NCI-H1092 treated with DMSO at 0.1 percent for 48 hours (cell line): ENCODE results near the gene LTBP2.

Experiments
- DNase-seq: peaks from one replicate; lab custom pipeline; 2025; lab: John Stamatoyannopoulos, UW

The LTBP2 gene

DNA sequence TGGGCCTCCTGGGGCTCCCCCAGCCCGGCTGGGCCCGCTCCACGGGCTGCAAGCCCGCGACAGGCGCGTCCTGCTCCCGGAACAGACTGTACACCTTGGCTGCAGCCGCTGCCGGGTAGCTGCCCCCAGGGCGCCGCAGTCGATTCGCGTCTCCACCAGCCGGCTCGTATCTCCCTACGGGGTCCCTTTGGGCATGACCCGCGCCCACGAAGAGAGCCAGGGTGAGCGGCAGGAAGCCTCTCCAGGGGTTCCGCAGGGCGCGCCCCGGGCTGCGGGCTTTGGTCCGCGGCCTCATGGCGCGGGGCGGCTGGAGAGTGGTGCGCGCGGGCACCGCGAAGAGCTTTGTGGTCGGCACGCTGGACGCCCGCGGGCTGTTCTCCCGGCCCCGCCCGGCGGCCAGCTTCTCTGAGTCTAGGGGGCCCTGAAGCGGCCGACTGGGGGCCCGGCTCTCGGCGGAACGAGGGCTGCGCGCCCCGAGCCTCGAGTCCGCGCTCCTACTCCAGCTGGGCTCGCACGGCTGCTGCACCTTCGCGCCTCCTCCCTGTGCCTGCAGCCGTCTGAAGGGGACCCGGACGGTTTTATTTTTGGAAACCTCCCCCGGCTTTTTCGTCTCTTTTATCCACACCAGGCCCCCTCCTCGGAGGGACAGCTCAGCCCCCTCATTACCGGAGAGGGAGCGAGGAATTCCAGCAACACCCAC lies at the start of gene LTBP2:
TSS of gene LTBP2 (minus strand) at position 588 of the 700 bp plus-strand sequence. CDS start at position 295, 293 bp downstream.
- no peak for DNase-seq

DNA sequence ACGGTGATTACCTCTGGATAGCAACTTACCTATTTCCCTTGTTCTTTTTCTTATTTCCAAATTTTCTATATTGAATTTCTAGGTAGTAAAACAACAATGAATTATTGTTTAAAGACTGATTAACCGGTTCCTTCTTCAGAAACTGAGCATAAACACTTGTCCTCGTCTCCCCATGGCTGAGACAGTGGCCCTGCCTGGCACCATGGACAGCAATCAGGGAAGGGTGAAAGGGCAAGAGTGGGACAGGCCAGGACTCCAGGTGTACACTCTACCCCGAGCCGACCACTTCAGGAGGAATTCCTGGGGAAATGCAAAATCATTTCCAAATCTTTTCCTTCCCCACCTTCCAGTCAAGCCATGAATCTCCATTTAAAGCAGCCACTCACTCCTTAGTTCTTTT lies 48.8 kb upstream of the LTBP2 start:
- no peak for DNase-seq

DNA sequence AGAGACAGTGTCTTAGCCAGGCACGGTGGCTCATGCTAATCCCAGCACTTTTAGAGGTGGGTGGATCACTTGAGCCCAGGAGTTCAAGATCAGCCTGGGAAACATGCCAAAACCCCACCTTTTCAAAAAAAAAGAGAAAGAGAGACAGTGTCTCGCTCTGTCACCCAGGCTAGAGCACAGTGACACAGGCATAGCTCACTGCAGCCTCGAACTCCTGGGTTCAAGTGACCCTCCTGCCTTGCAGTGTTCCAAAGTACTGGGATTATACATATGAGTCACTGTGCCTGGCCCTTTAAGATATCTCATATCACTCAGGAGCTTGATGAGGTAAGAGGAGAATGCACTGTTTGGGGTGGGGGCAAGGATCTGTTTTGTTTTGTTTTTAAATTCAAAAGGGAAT lies 48.1 kb upstream of the LTBP2 start:
- no peak for DNase-seq

DNA sequence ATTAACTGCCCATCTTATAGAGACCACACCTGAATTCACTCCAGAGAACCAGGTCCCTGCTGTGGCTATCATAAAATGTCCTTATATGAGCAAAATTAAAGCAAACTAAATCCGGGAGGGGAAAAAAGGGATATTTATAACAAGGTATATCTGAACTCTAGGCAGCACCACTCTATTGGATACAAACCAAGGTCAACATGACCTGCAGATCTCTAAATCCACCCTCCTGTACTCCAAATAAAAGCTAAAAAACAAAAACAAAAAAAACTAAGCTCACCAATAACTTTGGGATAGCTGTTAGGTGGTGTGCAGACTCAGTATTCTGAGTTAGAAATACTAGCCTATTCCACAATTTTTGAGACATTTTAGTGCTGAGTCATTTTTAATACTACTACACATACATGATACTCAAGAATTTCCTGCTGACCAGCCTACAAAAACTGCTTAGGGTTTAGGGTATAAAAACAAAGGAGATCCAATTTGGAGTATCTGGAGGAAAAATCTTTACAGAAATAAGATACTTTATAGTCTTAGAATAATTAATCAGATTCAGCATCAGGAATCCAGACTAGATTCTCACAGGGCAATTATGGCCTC lies 46.6 kb upstream of the LTBP2 start:
- no peak for DNase-seq

DNA sequence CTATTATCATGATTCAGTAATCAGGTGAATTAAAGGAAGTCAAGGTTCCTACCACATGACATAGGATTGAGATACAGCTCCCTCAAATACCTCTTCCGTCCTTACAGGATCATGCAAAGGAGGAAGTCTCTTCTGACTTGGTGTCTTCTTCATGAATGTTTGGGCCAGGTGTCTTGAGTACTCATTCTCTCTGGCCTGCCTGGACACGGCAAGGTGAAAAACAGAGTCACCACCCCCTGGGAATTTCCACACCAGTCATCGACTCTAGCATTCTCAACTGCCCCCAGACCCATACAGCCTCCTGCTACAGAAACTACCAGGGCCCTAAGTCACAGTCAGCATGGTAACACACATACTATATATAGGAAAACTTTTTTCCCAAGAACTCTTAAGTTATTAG lies 44.9 kb upstream of the LTBP2 start:
- no peak for DNase-seq

DNA sequence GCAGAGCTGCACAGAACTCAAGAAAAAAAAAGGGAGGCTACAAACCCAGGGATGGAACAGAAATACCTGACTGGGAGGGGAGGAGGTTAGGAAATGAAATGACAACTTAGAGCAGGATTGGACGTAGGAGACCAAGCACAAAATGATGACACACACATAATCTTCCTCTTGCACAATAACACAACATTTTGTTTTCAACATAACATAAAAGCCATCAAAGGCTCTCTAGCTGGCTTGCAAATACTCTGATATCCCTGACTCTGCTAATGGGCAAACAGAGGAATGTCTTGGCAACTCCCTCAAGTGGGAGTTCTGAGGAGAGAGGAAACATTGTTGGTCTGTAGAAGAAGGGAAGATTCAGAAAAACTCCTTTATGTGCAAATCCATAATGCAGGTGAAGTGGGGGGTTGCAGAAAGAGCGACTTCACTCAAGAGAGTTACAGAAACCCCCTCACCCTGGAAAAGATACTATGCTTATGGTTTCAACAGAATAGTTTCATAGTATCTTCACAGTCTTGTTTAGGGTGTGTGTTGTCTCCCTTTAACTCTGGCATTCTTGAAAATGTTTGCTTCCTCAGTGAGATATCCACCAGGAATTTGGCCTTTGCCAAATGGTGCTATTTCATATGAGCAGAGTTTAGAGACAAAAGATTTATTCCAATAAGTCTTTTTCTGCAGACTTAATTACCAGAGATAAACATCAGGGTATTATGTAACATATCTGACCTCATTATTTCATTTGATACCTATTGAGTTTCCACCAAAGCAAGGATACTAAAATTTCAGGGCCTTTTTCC lies 43.8 kb upstream of the LTBP2 start:
- DNase-seq = no peak

DNA sequence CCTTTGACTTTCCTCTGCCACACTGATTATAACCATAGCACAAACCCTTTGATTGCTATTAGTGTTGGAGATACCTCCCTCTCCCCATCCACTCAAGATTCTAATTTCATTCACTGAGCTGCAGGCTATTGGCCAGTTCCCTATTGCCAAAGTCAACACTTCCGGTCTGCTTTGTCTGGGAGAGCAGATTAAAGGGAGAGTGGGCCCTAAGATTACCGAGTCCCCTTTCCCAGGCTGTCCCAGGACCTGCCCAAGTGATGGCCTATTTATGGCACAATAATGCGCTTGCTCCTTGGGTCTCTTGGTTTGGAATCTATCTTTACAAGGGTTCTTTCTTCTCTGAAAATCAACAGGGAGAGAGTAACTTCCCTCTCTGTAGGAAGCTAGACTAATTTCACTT lies 42.9 kb upstream of the LTBP2 start:
- no peak for DNase-seq

DNA sequence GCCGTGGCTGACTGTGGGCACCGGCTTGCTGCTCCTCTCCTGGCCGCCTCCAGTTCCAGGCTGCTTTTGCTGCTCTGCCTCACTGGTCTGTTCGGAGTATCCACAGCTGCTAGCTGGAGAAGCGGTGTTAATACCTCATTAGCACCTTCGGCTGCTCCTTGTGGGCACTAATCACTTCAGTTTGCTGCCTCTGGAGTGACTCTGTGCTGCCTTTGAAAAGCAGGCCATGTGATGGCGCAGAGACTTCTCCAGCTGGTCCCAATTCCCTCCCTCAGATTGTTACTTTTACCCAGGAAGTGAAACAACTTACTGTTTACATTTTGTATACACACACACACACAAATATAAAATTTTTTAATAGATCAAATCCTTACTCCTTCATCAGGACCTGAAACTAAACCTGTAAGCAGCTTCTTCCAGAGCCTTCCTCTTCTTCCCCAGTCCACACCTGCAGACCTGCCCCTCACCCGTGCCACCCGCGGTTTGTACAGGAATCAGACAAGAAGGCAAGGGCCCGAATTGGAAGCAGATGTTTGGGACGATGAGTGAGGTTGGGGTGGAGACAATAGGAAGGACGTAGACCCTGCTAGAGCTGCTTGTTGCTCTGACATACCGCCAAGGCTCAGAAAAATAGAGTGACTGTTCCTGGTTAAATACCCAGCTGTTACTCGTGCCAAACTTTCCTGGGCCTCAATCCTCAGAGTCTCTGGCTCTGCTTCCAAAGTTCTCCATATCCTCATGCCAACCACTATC lies 41.5 kb upstream of the LTBP2 start:
- no peak for DNase-seq

DNA sequence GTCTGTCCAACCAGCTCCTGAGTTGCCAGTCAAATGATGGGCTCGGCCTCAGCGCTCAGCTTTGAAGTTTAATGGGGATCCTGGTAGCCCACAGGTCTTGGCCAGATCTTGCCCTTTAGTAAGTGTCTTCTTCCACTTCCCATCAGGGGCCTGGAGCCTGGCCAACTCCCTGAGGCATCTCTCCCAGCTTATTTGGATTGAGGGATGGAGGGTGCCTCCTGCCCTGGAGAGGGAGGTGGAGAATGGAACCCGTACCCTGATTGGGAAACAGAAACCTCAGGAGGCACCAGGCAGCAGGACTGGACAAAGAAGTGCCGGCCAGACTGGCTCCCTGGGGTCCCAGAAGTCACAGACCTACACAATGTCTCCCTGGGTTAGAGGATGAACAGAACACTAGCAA lies 40.5 kb upstream of the LTBP2 start:
- DNase-seq = no peak

DNA sequence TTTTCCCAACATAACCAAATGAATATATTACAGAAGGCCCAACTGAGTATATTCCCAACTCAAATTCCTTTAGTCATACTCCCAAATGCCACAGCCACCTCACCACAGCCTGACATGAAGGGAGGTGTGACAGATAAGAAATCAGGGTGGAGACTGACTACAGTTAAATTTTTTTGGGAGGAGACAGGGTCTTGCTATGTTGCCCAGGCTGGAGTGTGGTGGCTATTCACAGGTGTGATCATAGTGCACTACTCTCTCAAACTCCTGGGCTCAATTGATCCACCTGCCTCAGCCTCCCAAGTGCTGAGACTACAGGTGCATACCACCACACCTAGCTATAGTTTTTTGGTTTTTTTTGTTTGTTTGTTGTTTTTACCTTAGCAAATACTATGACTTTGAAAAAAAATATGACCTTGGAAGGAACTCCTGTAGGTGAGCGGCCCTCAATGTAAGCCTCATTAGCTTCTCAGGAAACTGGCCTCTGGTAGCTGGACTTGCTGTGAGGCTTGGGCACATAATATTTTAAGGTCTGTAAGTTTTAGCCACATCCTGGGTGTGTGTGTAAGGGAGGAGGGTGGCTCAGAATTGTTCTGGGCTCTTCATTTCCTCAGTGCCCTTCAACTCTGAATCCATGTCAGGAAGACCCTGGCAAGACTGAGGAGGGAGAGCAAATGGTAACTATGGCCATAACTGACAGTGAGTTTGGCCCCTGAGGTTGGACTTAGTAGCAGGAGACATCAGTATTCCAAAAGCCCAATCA lies 39.1 kb upstream of the LTBP2 start:
- DNase-seq = no peak

DNA sequence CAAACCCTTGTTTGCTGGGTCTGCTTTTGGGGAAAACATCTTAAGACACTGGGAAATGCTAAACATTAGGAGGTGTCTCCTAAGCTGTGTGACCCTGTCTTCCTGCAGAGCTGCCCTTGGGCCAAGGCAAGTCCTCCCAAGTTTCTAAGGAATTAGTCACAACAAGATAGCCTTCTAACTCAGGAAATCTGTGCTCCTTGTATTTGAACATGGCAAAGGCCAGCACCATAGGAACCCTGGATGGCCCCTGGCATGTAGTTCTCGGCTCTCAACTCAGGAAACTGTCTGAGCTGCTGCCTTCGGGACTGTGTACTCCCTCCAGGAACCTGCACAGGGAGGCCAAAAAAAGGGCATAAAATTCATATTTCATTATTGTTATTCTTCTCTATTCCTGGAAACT lies 37.6 kb upstream of the LTBP2 start:
- no peak for DNase-seq

DNA sequence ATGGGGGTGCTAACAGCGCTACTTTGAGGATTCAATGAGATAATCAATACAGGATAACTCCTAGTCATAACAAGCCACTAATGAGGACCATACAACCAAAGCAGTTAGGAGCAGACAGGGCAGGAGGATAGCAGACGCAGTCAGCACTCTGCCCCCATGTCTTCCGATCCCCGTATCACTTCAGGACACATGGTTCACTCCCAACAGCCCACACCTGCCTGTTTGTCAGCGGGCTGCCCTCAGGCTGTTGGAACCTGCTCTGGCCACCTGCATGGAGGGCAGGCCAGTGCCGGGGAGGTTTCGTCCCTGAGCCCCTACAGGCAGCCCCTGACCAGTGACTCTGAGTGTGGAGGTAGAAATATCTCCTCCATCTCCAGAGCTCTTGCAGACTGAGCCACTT lies 37.1 kb upstream of the LTBP2 start:
- no peak for DNase-seq

DNA sequence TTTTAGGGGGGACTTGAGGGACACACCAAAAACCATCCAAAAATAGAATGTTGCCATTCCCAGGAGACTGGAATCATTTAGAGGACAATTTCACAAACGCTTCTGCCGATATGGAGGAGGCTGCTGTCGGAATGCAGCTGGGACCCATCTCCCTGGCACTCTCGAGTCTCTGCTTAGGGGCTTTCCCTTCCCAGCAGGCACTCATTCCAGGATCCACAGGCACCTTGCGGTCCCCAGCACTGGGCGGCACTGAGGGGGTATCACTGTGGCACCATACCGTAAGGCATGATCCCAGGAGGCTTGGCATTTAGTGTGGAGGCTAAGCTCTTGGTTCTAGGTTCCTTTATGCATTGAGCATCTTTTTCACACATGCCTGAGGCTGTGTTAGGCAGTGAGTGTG lies 36.6 kb upstream of the LTBP2 start:
- no peak for DNase-seq

DNA sequence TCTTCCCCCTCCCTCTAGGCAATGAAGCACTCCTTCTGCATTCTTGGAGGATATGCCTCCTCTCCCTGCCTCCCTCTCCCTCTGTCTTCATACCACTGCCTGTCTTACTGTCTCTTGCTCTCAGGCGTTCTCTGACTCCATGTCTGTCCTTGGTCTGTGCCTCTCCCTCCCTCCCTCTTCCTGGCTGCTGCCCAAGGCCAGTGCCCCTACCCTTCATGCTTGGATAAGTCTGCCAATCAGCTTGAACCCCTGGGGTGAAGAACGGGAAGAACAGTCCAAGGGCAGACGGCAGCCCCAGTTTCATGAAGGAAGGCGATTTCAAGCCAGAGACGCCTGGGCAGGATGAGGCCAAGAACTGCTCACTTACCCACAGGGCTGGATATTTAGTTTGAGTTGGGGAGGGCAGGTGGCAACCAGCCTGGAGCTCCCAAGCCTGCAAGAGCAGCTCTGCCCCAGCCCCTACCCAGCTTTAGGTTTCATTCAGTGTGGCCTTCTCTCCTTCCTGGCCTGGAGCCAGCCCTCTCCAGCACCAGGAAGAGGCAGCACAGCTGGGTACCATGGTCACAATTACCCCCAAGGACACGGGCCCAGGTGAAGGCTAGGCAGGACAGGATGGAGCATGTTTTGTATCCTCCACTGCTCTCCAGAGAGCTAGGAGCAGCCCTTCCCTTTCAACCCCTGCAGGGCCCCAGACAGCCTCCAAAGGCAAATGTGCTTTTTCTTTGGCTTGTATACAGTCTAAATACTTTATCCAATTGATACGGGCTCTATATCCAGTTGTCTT lies 35.8 kb upstream of the LTBP2 start:
- peak; percentile 44 for DNase-seq

DNA sequence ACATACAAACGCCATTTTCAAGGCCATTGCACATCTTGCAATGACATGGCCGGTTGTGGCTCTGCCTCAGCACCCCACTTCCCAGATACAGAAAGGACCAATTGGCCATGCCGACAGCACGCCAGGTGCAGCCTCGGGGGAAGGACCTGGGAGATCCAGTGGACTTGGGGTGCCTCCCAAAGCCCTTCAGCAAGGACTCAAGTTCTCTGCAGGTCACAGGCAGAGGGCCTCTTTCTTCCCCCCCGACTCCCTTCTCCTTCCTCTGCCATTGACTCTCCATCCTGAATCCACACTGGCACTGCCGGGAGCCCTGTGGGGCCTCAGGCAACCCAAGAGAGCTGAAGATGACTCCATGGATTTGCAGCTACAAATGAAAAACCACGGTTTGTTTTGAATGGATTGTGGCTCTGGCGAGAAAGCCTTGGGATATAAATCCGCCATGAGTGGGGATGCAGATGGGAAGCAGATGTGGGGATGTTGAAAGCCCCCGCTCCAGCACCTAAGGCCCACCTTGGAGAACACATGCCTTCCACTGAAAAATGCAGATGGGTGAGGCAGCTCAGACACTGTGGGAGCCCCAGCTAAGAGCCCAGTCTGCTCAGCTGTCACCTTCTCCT lies 35.1 kb upstream of the LTBP2 start:
- DNase-seq = no peak

DNA sequence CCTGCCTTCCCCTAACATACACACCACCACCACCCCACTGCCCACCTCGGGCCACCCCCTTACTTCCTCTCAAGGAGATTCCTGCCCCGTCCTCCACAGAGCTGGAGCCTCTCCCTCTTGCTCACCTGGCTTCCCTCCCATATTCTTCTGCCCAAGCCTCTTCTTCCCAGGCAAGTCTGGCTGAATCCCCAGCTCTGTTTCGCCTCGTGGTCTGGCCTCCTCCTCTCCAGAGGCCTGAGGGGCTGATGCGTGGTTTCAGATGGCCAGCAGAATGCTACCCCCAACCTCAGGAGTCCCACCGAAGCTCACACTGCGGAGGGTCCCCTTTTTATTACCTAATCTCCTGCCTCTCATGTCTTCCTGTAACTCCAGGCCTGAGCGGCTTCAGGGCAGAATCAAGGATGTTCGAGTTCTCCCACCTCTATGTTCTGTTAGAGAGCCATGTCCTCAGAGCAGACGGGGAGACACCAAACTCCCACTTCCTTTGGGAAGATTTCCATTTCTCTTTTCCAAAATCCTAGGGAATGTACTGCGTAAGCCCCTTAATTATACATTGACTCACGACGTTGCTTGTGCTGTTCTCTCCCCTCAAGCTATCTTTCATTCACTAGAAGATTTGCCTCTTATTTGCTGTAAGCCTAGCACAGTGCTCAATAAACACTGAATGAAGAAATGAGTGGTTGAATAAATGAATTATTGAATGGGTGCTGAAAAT lies 33.9 kb upstream of the LTBP2 start:
- DNase-seq = no peak

DNA sequence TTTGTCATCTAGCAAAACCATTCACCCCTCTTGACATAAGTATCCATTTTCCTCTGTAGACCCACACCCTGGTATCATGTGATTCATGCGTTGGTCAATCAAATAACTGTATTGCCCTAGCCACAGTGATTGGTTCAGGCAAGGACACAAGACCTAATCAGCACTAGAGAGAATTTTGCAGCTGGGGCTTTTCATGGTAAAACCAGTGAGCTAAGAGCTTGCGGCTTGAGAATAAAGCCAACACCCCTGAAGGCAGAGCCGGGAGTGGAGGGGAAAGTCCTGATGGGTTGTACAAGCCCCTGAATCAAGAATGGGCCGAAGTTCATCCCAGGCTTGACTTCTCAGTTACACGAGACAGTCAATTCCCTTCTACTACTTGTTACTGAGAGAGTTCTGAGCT lies 33.2 kb upstream of the LTBP2 start:
- DNase-seq = no peak

DNA sequence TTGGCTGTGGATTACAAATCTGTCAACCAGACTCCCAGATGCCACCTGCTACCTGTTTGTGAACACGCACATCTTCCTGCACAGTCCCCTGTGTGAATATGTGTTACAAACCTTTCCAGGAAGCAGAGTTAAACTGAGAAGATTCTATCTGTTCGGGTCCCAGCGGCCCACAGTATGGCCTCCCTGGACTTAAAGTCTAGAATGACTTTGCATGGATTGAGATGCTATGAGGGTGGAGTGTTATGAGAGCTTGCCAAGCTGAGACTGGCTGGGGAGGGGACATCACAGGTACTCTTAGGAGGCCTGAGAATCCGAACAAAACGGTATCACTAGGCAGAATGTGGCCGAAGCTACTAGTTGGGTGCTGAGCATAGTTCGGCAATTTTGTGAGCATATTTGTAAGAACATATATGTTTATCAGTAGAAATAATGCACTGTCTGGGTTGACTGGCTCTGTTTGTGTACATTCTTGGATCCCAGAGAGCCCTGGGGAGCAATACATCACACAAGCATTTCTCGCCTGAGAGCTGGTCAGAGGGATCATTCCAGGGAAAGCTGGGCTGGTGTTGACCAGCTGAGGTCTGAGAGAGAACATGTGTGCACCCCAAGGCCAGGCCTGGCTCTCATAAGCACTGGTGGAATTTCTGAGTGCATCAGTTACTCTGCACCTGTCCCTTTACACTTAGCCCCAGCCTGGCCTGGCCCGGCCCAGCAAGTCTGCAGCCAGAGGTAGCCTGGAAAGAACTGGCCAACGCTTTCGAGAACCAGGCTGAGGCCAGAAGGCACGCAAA lies 29.8 kb upstream of the LTBP2 start:
- no peak for DNase-seq

DNA sequence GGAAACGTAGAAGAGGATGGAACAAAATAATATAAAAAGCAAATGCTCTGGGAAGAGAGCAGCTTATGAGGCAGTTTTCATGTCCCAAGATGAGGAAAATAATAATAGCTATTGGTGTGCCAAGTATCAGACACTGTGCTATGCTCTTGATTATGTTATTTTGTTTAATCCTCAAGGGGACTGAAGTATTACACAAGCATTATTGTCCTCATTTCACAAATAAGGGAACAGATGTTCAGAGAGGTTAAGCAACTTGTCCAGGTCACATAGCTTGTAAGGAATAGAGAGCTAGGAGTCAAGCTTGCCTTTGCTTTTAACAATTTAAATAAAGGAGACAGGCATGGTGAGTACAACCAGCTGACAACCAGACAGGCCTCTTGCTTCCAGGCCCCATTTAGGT lies 26.9 kb upstream of the LTBP2 start:
- no peak for DNase-seq
